Stimulated activated CD4-positive, alpha-beta T cell treated with anti-CD3 and anti-CD28 coated beads, Interleukin-15, amount 100 ng/mL, for 1 hour (primary cell): ENCODE data around the gene STAB2.

Experiments used
- DNase-seq, 2 donors: peaks; one replicate each; pipeline ENCODE4 v3.0.0-alpha.2; 2020; ENCODE audit warnings: low read depth in 1 of 2, low spot score in 1 of 2

The STAB2 gene, protein sequence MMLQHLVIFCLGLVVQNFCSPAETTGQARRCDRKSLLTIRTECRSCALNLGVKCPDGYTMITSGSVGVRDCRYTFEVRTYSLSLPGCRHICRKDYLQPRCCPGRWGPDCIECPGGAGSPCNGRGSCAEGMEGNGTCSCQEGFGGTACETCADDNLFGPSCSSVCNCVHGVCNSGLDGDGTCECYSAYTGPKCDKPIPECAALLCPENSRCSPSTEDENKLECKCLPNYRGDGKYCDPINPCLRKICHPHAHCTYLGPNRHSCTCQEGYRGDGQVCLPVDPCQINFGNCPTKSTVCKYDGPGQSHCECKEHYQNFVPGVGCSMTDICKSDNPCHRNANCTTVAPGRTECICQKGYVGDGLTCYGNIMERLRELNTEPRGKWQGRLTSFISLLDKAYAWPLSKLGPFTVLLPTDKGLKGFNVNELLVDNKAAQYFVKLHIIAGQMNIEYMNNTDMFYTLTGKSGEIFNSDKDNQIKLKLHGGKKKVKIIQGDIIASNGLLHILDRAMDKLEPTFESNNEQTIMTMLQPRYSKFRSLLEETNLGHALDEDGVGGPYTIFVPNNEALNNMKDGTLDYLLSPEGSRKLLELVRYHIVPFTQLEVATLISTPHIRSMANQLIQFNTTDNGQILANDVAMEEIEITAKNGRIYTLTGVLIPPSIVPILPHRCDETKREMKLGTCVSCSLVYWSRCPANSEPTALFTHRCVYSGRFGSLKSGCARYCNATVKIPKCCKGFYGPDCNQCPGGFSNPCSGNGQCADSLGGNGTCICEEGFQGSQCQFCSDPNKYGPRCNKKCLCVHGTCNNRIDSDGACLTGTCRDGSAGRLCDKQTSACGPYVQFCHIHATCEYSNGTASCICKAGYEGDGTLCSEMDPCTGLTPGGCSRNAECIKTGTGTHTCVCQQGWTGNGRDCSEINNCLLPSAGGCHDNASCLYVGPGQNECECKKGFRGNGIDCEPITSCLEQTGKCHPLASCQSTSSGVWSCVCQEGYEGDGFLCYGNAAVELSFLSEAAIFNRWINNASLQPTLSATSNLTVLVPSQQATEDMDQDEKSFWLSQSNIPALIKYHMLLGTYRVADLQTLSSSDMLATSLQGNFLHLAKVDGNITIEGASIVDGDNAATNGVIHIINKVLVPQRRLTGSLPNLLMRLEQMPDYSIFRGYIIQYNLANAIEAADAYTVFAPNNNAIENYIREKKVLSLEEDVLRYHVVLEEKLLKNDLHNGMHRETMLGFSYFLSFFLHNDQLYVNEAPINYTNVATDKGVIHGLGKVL (N-terminal part only)

DNA sequence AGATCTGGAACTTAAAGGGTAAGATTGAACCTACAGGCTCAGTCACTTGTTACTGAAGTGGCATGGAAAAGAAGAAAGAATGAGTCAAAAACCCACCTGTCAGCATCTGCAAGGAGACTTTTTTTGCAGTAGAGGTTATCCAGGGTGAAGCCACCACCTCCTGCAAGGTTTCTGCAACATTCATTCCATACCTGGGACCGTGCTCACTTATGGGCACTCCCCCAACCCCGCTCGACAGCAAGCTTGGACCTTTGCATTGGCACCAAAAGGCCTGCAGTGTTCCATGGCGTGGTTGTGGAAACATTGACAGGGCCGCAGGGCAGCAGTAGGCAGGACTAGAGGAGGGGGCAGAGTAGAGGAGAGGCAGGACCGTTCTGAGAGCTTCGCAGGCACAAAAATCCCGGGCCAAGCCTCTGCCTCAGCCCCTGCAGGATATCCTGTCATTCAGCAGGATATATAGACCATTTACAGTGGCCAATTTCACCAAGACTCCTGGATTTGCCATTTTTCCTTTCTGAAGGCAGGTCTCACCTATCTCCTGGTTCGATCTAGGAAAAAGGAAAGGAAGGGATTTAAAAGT is at the start of gene STAB2:
STAB2 (plus strand) TSS at position 483 of the 580 bp plus-strand sequence. CDS start 204 bp downstream, outside the sequence.
- DNase-seq, result no peak

DNA sequence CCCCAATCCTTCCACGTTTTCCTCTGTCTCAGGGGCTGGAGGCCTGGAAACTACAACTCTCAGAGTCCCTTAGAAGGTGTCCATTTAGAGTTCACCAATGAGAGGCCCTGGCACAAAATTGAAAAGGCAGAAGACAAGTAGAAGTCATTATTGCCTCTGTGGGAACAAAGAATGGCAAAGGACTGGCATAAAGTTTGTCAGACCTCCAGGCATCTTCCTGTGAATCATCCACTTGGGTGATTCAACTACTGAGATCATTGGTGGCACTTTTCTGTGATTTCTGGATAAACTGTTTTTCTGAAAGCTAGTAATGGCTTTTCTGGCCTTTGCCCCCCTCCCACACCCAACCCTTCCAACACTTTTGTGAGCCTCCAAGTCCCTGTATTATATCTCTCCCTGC is 48.7 kb upstream of the STAB2 start:
- no peak for DNase-seq

DNA sequence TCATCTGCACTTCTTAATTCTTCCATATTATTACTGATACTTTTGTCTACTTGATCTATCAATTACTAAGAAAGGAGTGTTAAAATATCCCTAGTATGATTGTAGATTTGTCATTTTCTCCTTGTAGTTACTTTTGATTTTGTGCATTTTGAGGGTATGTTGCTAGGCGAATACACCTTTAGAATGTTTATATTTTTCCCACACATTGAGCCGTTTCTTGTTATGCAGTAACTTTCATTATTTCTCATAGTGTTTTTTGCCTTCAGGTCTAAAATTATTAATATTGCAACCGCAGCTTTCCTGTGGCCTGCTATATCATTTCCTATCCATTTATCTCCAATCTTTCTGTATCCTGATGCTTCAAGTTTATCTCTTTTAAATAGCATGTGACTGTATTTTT is 46.8 kb upstream of the STAB2 start:
- DNase-seq, result no peak

DNA sequence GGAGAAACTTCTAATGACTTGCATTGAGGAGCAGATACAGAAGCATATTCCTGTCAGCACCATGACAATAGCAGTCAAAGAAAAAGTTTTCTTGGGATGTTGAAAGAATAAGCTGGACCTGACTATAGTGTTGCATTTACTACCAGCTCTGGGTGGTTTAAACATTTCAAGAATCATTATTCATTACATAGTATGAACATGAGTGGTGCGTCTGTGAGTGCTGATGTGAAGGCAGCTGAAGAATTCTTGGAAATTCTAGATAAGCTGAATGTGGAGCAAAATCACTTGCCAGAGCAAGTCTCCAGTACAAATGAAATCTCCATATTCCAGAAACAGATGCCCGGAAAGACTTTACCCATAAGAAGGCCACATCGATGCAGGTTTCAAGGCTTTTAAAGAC is 45.0 kb upstream of the STAB2 start:
- no peak for DNase-seq

DNA sequence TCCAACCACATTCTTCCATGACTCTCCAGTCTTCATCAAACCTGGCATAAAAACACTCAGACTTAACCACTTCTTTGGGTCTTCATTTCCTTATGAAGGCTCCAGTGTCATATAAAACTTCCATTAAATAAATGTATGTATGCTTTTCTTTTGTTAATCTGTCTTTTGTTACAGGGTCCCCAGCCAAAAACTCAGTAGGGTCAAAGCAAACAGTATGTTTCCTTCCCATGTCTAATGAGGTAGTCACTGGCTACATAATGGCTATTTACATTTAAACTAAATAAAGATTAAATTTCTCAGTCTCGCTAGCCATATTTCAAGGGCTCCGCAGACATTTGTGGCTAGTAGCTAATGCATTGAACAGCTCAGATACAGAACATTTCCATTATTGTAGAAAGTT is 40.1 kb upstream of the STAB2 start:
- no peak for DNase-seq

DNA sequence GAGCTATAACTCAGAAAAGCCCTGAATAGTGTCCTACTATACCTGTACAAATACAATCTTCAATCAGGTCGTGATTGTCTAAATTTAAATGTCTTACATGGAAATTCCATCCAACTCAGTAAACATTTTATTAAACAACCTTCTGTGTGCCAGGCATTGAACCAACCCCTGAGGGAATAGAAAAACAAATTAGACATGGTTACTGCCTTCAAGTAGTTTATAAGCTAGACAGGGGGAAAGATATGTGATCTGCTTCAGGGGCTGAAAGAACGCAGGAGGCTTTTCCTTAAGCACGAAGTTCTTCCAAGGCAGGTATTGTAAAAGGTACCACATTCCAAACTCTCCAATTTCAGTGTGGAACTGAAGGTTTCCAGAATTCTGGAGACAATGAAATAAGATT is 39.7 kb upstream of the STAB2 start:
- no peak for DNase-seq

DNA sequence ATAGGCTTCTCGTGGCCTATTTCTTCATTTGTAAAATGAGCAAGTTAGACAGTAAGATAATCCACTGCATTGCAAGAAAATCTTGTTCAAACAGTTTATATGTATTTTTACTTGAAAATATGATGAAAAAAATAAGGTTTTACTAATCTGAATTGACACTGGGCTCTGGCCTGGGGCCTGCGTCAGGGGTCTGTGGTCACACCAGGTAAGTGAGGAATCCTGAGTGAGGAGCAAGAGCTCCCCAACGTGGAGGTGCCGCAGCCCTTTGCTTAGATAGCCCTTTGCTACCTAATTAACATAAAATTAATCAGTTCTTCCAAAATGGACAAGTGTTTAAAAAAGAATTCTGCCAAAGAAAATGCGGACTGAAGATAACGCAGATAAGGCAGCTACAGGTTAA is 39.1 kb upstream of the STAB2 start:
- DNase-seq, result no peak

DNA sequence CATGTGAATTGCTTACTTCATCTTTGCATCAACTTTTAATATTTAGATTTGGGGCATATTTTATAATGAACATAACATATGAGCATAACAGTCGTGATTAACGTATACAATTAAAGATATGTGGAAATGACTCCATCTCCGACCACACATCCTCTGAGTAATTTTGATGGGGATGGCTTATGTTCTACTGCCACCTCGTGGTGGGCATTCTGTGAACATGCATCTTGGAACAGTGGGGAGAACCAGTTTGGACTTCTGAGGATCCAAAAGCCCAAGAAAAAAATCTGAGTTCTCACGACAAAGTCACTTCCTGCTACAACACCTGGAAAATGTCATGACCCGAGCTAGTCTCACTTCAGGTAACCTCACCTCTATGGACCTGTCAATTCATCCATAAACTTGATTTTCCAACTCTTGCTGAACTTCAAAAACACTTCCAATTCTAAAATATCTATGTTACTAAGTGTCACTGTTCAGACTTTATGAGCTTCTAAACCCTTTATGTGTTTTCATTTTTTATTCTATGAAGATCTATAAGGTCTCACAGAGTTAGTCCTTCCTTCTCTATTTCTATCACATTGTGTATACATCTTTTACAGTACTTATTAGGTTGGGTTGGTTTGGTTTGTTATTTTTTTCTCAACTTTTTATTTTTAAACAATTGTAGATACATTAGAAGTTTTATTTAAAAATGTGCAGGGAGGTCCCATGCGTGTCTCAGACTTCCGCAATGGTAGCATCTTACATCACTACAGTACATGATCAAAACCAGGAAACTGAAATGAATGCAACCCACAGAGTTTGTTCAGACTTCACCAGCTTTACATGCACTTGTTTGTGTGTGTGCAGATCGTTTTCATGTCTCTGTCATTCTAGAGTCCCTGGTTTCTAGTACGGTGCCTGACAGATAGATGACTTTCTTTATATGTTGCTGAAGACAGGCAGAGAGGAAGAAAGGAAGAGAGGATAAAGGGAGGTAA is 38.2 kb upstream of the STAB2 start:
- peak; percentile 22 to 43 for DNase-seq

DNA sequence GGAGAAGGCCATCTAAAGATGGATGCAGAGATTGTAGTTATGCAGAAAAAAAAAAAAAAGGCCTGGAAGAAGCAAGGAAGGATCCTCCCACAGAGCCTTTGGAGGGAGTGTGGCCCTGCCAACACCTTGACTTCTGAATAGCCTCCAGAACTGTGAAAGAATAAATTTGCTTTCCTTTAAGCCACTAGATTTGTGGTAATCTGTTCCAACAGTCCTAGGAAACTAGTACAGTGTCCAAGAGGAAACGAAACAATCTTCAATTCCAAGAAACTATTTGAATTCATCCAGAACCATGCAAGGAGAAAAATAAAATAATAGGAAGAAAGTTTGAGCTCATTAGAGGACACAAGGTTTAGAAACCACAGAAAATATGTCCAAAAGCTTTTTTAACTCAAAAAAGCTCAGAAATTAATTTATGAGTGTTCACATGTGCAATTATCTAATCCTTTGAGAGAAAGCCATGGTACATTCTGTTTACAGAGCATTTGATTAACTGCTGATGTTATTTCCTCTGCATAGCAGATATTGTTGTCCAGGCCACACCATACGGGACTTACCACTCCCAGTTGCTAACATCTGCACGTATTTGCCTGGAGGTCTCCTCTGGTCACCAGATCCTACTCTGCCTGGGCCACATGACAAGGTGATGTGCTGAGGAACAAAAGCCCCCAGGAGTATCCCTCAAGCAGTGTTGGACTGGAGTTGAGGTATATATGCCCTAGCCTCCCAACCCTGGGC is 30.0 kb upstream of the STAB2 start:
- no peak for DNase-seq

DNA sequence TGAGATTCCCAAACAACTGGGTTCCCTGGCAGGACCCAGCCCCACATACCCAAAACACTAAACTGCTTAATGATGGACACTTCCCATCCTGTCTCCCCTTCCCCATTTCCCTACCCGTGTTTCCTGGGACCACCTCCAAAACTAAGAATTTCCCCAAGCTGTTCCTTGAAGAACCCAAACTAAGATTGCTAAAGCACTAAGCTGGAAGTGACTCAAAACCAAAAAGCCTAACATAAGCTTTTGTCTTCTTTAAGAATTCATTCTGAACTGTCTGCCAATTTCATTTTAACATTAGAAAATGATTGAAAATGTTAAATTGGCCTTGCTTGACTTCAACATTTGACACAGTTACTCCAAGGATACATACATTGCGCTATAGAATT is 29.5 kb upstream of the STAB2 start:
- DNase-seq, result no peak

DNA sequence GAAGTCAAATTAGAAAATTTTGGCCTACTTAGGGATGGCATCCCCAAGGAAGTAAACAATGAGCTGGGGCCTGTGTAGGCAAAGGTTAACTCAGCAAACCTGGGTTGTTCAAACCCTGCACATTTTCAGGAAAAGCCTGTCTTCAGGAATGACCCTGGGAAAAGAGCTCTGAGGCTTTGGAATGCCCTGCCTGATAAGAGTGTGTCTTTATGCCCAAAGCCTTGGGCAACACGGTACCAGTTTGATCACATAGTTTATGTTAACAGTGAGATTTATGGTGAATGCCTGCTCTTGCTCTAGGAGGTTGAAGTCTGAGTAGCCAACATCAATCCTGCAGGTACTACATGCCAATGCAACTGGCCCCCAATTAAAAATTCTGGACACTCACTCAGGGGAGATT is 28.2 kb upstream of the STAB2 start:
- DNase-seq, result no peak

DNA sequence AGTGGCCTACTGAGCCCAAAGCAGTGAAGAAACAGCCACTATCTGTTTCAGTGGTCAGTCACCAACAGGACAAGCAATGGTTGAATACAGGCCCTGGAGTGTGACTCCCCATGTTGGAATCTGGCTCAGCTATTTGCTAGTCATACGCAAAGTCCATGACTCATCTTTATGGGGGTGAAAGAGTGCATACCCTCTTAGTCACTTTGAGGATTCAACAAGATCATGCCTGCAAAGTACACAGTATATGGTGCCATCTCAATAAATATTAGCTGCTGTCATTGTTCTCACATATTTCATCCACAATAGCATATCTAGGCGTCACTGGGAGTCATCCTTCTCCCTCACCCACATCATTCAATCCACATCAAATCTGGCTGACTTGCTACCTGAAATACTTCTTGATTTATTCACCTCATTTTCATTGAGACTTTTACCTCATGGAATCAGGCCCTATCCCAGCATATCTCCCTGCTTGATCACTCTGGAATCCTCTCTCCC is 26.4 kb upstream of the STAB2 start:
- DNase-seq, result no peak

DNA sequence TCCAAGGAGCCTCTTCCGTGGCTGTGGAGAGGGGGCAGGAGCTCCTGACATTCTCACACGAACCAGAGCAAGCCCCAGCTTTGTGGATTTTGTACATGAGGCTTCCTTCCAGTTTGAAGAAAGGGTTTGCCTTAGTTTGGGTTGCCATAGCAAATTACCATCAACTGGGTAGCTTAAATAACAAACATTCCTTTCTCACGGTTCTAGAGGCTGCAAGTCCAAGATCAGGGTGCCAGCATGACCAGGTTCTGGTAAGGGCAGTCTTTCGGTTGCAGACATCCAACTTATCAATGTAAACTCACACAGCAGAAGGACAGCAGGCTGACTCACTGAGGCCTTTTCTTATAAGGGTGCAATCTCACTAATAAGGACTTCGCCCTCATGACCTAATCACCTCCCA is 25.9 kb upstream of the STAB2 start:
- DNase-seq, result no peak

DNA sequence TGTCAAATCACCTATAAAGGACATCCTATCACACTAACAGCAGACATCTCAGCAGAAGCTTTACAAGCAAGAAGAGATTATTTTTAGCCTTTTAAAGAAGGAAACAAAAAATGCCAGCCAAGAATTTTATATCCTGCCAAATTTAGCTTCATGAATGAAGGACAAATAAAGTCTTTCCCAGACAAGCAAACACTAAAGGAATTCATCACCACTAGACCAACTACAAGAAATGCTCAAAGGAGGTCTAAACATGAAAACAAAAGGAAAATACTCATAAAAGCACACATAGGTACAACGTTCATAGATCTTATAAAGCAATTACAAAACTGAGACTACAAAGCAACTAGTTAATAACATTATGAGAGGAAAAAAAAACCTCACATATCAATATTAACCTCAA is 20.7 kb upstream of the STAB2 start:
- no peak for DNase-seq

DNA sequence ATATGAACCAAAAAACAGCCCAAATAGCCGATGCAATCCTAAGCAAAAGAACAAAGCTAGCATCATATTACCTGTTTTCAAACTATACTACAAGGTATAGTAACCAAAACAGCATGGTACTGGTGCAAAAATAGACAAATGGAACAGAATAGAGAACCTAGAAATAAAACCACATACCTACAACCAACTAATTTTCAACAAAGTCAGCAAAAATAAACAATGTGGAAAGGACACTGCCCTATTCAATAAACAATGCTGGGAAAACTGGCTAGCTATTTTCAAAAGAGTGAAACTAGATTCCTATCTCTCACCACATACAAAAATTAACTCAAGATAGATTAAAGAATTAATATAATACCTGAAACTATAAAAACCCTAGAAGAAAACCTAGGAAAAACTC is 17.8 kb upstream of the STAB2 start:
- DNase-seq, result no peak

DNA sequence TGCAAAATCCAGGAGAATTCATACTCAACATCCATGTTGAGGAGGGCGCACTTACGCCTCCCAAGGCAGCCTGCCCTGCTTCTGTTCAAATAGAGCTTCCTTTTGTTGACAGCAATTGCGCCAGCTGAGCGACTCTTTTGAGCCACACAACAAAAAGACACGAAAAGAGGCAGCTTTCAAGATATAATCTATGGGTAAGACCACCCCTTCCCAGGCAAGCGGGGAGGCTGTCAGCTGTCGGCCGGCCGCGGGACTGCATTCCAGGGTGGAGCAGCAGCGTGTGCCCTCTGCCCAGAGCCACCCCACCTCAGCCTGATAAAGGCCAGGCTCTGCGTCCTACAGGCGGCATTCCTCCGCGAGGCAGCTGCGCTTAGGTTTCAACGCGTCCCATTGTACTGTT is 15.8 kb upstream of the STAB2 start:
- DNase-seq, result no peak

DNA sequence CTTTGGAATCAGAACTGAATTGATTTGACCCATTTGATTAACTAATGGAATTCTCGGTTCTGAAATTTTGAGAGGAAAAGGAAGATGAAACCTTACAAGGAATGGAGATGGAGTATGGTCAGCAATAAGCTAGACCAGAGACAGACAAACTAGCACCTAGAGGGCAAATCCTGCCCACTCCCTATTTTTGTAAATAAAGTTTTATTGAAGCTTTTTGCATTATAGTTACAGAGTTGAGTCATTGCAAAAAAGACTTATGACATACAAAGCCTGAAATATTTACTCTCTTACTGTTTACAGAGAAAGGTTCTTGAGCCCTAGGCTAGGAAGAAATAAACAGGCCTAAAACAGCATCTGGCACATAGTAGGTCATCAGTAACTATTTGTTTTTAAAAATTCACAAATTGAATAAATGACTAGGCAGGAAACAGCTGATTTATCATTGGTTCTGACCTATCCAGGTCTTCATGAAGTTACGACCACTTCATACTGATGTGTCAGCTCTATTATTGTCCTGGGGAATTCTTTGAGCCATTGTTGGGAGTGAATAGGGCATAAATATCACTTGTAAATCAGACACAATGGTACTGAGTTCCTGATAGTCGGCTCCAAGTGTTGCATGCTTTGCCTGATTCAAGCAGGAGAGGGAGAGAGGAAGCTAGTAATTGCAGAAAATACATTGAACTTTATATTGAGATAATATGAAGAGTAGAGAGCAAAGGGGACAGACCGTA is 14.6 kb upstream of the STAB2 start:
- no peak for DNase-seq

DNA sequence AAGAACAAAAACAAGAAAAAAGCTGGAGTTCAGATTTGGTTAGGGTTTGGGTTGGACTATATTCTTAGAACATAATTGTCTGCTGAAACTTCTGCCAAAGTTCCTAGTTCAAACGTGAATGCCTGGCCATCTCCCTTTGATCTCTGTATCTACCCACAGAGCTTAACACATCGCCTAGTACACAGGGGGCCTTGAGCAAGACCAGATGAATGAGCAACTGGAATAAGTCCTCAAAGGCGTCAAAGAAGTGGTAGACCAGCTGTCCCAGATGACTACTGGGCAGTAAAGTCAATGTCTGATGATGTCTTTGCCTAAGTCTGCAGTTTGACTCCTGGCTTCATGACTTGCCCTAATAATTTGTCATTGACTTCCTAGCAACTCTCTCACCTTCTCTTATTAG is 13.9 kb upstream of the STAB2 start:
- DNase-seq, result no peak

DNA sequence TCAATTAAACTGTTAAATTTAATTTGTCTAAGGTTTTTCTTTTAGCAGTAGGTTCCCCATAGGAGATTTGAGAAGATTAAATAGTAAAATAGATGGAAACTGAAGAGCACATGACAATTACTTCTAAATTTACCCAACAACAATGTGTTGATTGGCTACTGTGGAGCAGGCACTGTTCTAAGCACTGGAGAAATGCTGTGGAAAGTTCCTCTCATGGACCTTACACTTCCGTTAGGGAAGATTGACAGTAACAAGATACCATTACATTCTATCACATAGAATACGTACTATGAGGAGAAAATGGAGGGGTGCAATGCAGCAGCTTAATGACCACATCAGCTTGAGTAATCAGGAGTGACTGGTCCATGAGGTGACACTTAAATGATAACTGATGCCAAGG is 8.1 kb upstream of the STAB2 start:
- no peak for DNase-seq
